ENCODE data around the gene DRGX. TPM values are rescaled to one million over a fixed set of nuclear protein-coding genes. Genes with fewer than 3 reads are reported as not detected.

The DRGX gene
- total and polyA plus RNA-seq, 2 of the 13 experiments (the other 11 are each of a cell fraction or from before 2014, with no cell fraction given), result not detected

GRCh38 chr10:49321021-49321420, 74.9 kb downstream of the DRGX start:
- Histone ChIP-seq H3K9ac (ENCODE audit: insufficient read depth, low read depth, low read length) (no peak overlapping the region), H3K4me2 (ENCODE audit: low read depth, low read length) (no peak overlapping the region), H3K9me3 (ENCODE audit: low read length) (no peaks in the 10 kb centered on the region), H3K79me2 (ENCODE audit: insufficient read depth, low read length) (no peaks in the 10 kb centered on the region), H3K27me3 (ENCODE audit: control insufficient read depth in 1 of 2, insufficient read depth in 2 of 2, low read length in 2 of 2) (peaks cover 6 to 32% of the 10 kb centered on the region in 2 experiments; a peak in 4 of 5 replicates), H2AFZ (ENCODE audit: low read length) (no peak overlapping the region), H3K4me3 (replicated peaks in 1 of 3; ENCODE audit: insufficient read depth in 1 of 3, low read depth in 2 of 3, low read length in 3 of 3) (no peak overlapping the region), H3K4me1 (ENCODE audit: insufficient read depth, low read length) (no peaks in the 10 kb centered on the region), H4K20me1 (ENCODE audit: insufficient read depth, low read length) (no peaks in the 10 kb centered on the region), H3K27ac (ENCODE audit: extremely low read length, insufficient read depth, low read length) (no peak overlapping the region), H3K36me3 (replicated peaks in 1 of 2; ENCODE audit: control insufficient read depth in 1 of 2, insufficient read depth in 2 of 2, low read length in 2 of 2) (no peaks in the 10 kb centered on the region)
- ChIA-PET CTCF (ENCODE audit: low intra/inter-chr PET ratio, low total read pairs) (no interaction called here), POLR2A (no interaction called here)
- DNase-seq (ENCODE audit: low spot score) (no peak), ATAC-seq (no peak), FAIRE-seq (no peak)
- in situ Hi-C loops (cut with HindIII; ENCODE audit: extremely low pct_ligation_motif_present, low pct_unique_long_range_greater_than_20kb) (no loop called here), intact Hi-C loops (cut with micrococcal nuclease; ENCODE audit: unreplicated experiment) (no loop called here)
- BruUV-seq (replicated peaks), result no TSS peak
- WGBS (ENCODE audit: low lambda C conversion rate), result 0% methylated on average over 3 of the region's 3 CpGs
- TF ChIP-seq RBFOX2 (IDR thresholded peaks at IDR 0.05; ENCODE audit: low read depth, low read length), result no peak
- no peak for TF ChIP-seq SETDB1 (CRISPR knock-in tag; IDR thresholded peaks at IDR 0.05; ENCODE audit: borderline replicate concordance)
- no peak for TF ChIP-seq ZNF773 (CRISPR knock-in tag; IDR thresholded peaks at IDR 0.05; ENCODE audit: borderline replicate concordance)
- no peak for TF ChIP-seq XBP1 (CRISPR knock-in tag; IDR thresholded peaks at IDR 0.05)
- TF ChIP-seq, protein P1, sequence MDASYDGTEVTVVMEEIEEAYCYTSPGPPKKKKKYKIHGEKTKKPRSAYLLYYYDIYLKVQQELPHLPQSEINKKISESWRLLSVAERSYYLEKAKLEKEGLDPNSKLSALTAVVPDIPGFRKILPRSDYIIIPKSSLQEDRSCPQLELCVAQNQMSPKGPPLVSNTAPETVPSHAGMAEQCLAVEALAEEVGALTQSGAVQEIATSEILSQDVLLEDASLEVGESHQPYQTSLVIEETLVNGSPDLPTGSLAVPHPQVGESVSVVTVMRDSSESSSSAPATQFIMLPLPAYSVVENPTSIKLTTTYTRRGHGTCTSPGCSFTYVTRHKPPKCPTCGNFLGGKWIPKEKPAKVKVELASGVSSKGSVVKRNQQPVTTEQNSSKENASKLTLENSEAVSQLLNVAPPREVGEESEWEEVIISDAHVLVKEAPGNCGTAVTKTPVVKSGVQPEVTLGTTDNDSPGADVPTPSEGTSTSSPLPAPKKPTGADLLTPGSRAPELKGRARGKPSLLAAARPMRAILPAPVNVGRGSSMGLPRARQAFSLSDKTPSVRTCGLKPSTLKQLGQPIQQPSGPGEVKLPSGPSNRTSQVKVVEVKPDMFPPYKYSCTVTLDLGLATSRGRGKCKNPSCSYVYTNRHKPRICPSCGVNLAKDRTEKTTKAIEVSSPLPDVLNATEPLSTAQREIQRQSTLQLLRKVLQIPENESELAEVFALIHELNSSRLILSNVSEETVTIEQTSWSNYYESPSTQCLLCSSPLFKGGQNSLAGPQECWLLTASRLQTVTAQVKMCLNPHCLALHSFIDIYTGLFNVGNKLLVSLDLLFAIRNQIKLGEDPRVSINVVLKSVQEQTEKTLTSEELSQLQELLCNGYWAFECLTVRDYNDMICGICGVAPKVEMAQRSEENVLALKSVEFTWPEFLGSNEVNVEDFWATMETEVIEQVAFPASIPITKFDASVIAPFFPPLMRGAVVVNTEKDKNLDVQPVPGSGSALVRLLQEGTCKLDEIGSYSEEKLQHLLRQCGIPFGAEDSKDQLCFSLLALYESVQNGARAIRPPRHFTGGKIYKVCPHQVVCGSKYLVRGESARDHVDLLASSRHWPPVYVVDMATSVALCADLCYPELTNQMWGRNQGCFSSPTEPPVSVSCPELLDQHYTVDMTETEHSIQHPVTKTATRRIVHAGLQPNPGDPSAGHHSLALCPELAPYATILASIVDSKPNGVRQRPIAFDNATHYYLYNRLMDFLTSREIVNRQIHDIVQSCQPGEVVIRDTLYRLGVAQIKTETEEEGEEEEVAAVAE (CRISPR knock-in tag; IDR thresholded peaks at IDR 0.05; ENCODE audit: borderline replicate concordance), result no peak
- no peak for TF ChIP-seq MYPOP (CRISPR knock-in tag; IDR thresholded peaks at IDR 0.05)
- TF ChIP-seq ZNF75D (CRISPR knock-in tag; IDR thresholded peaks at IDR 0.05; ENCODE audit: borderline replicate concordance), result no peak
- no peak for TF ChIP-seq ZNF775 (CRISPR knock-in tag; IDR thresholded peaks at IDR 0.05; ENCODE audit: borderline replicate concordance)
- TF ChIP-seq ZNF883 (CRISPR knock-in tag; IDR thresholded peaks at IDR 0.05; ENCODE audit: not compliant biosample characterization), result no peak

Measured in HepG2 (cell line).